GM21447 (cell line): Measurements from ENCODE around the gene LARP4B.
A peak's percentile ranks its signal among the peaks of the same experiment; 100 is the strongest.

Experiments used
- ATAC-seq: cut with Tn5 transposase; IDR thresholded peaks from one replicate; pipeline ENCODE4 v1.9.1; 2021; ENCODE audit not compliant: unreplicated experiment

Gene LARP4B

GRCh38 chr10:931326-932318 is at the start of gene LARP4B:
Gene LARP4B, minus strand, starts transcription at chr10:931705. Its CDS starts 45,984 bp downstream, at chr10:885721.
- ATAC-seq = peak; percentile 87

GRCh38 chr10:980468-981093 is 49.1 kb upstream of the LARP4B start:
- ATAC-seq = no peak

- ATAC-seq = no peak
These were observed 47.4 kb upstream of the LARP4B start for GRCh38 chr10:978826-979421.

GRCh38 chr10:976316-976715 is 44.8 kb upstream of the LARP4B start:
- ATAC-seq = no peak

- no peak for ATAC-seq
These were observed 43.2 kb upstream of the LARP4B start for GRCh38 chr10:974785-975074.

GRCh38 chr10:974038-974784 is 42.7 kb upstream of the LARP4B start:
- ATAC-seq = no peak

GRCh38 chr10:972763-973162 is 41.3 kb upstream of the LARP4B start:
- ATAC-seq = no peak

GRCh38 chr10:971613-972012 is 40.1 kb upstream of the LARP4B start:
- ATAC-seq = no peak

GRCh38 chr10:971150-971542 is 39.6 kb upstream of the LARP4B start:
- ATAC-seq = no peak

GRCh38 chr10:970311-971149 is 39.0 kb upstream of the LARP4B start:
- no peak for ATAC-seq

- ATAC-seq = no peak
These were observed 38.1 kb upstream of the LARP4B start for GRCh38 chr10:969473-970150.

- ATAC-seq = no peak
These were observed 37.2 kb upstream of the LARP4B start for GRCh38 chr10:968546-969199.

GRCh38 chr10:966466-967235 is 35.1 kb upstream of the LARP4B start:
- ATAC-seq = no peak

GRCh38 chr10:964988-965417 is 33.5 kb upstream of the LARP4B start:
- no peak for ATAC-seq

GRCh38 chr10:964321-964987 is 32.9 kb upstream of the LARP4B start:
- no peak for ATAC-seq

GRCh38 chr10:963655-964054 is 32.1 kb upstream of the LARP4B start:
- no peak for ATAC-seq

GRCh38 chr10:963186-963585 is 31.7 kb upstream of the LARP4B start:
- ATAC-seq = no peak

- ATAC-seq = no peak
These were observed 30.8 kb upstream of the LARP4B start for GRCh38 chr10:962342-962741.
